WTC11 (cell line): ENCODE data around the gene ADGRB2. TPM values are rescaled to one million over a fixed set of nuclear protein-coding genes. Genes with fewer than 3 reads are reported as not detected.
A peak's percentile ranks its signal among the peaks of the same experiment; 100 is the strongest.

Source experiments
- ATAC-seq: fragments of 200-7000 bp; cut with Tn5 transposase; 2 replicates; pipeline ENCODE4 v1.10.0; 2021; ENCODE audit warnings: mild to moderate bottlenecking, moderate library complexity
- CTCF ChIA-PET: fragments of 300-600 bp; sonication (Branson Sonifier 250); formaldehyde crosslinking; loops from one replicate; lab custom pipeline; 2021; ENCODE audit warnings: antibody characterized with exemption; lab: Charles Lee
- POLR2A ChIA-PET: fragments of 350-600 bp; sonication (Branson Sonifier 250); formaldehyde crosslinking; loops from one replicate; lab custom pipeline; 2021; ENCODE audit warnings: antibody characterized with exemption; lab: Charles Lee
- DNase-seq: peaks from one replicate; pipeline ENCODE4 v3.0.0; 2021; ENCODE audit warnings: low spot score
- H3K27ac Mint-ChIP-seq: 2 replicates; pipeline ENCODE4 v1.8.0; 2021; ENCODE audit warnings: mixed read lengths
- H3K27me3 Mint-ChIP-seq: 2 replicates; pipeline ENCODE4 v1.8.0; 2021; ENCODE audit warnings: low read depth, mild to moderate bottlenecking, moderate library complexity, mixed read lengths
- H3K36me3 Mint-ChIP-seq: 2 replicates; pipeline ENCODE4 v1.8.0; 2021; ENCODE audit warnings: mixed read lengths
- H3K4me1 Mint-ChIP-seq: 2 replicates; pipeline ENCODE4 v1.8.0; 2022; ENCODE audit warnings: mixed read lengths
- H3K4me3 Mint-ChIP-seq: 2 replicates; pipeline ENCODE4 v1.8.0; 2021; ENCODE audit warnings: mild to moderate bottlenecking, moderate library complexity, mixed read lengths
- H3K9me3 Mint-ChIP-seq: 2 replicates; pipeline ENCODE4 v1.8.0; 2021; ENCODE audit warnings: mixed read lengths
- AR ChIP-seq: fragments of 250-450 bp; sonication (Bioruptor Pico); IDR thresholded peaks from 2 replicates; pipeline ENCODE4 v1.9.0; 2021; ENCODE audit warnings: mild to moderate bottlenecking
- ATF3 ChIP-seq: sonication (generic); formaldehyde crosslinking; conservative IDR thresholded peaks from 2 replicates; pipeline ENCODE4 v1.8.1; 2022; ENCODE audit warnings: mild to moderate bottlenecking, missing genetic modification reagents
- CBFB ChIP-seq: sonication (generic); formaldehyde crosslinking; IDR thresholded peaks from 2 replicates; pipeline ENCODE4 v1.8.1; 2022; ENCODE audit warnings: mild to moderate bottlenecking, low read depth, missing genetic modification reagents
- CREB1 ChIP-seq: sonication (generic); formaldehyde crosslinking; IDR thresholded peaks from 2 replicates; pipeline ENCODE4 v1.8.0; 2023; ENCODE audit warnings: mild to moderate bottlenecking, missing genetic modification reagents
- ERG ChIP-seq: fragments of 250-450 bp; sonication (Bioruptor Pico); IDR thresholded peaks from 2 replicates; pipeline ENCODE4 v1.8.0; 2021; ENCODE audit warnings: mild to moderate bottlenecking
- FOXJ3 ChIP-seq: sonication (generic); formaldehyde crosslinking; IDR thresholded peaks from 2 replicates; pipeline ENCODE4 v1.9.0; 2021; ENCODE audit warnings: missing genetic modification reagents, mild to moderate bottlenecking, borderline replicate concordance
- FOXP4 ChIP-seq: sonication (generic); formaldehyde crosslinking; IDR thresholded peaks from 2 replicates; pipeline ENCODE4 v1.8.0; 2022; ENCODE audit warnings: mild to moderate bottlenecking, missing genetic modification reagents
- HMGA2 ChIP-seq: fragments of 250-450 bp; sonication (Bioruptor Pico); IDR thresholded peaks from 2 replicates; pipeline ENCODE4 v1.4.0; 2021; ENCODE audit warnings: mild to moderate bottlenecking, moderate library complexity
- HMGXB4 ChIP-seq: sonication (generic); formaldehyde crosslinking; IDR thresholded peaks from 2 replicates; pipeline ENCODE4 v1.8.1; 2023; ENCODE audit warnings: mild to moderate bottlenecking, moderate library complexity, missing genetic modification reagents
- NFATC4 ChIP-seq: fragments of 250-450 bp; sonication (Bioruptor Pico); IDR thresholded peaks from 2 replicates; pipeline ENCODE4 v1.9.0; 2021; ENCODE audit warnings: mild to moderate bottlenecking
- RORB ChIP-seq: fragments of 250-450 bp; sonication (Bioruptor Pico); IDR thresholded peaks from 2 replicates; pipeline ENCODE4 v1.9.0; 2021; ENCODE audit warnings: mild to moderate bottlenecking
- TEAD1 ChIP-seq: sonication (generic); formaldehyde crosslinking; IDR thresholded peaks from 2 replicates; pipeline ENCODE4 v1.8.0; 2022; ENCODE audit warnings: mild to moderate bottlenecking, missing genetic modification reagents
- ZBTB43 ChIP-seq: sonication (generic); formaldehyde crosslinking; IDR thresholded peaks from 2 replicates; pipeline ENCODE4 v1.8.1; 2023; ENCODE audit warnings: mild to moderate bottlenecking, missing genetic modification reagents
- ZNF121 ChIP-seq: sonication (generic); formaldehyde crosslinking; IDR thresholded peaks from 2 replicates; pipeline ENCODE4 v1.8.0; 2023; ENCODE audit warnings: missing genetic modification reagents
- ZNF138 ChIP-seq: sonication (generic); formaldehyde crosslinking; conservative IDR thresholded peaks from 2 replicates; pipeline ENCODE4 v1.8.1; 2022; ENCODE audit warnings: mild to moderate bottlenecking, moderate library complexity, missing genetic modification reagents
- ZNF281 ChIP-seq: sonication (generic); formaldehyde crosslinking; IDR thresholded peaks from 2 replicates; pipeline ENCODE4 v1.8.0; 2023; ENCODE audit warnings: mild to moderate bottlenecking, missing genetic modification reagents
- ZNF317 ChIP-seq: sonication (generic); formaldehyde crosslinking; IDR thresholded peaks from 2 replicates; pipeline ENCODE4 v1.8.1; 2023; ENCODE audit warnings: low read depth, mild to moderate bottlenecking, moderate library complexity, missing genetic modification reagents, borderline replicate concordance
- ZNF396 ChIP-seq: fragments of 250-450 bp; sonication (Bioruptor Pico); IDR thresholded peaks from 2 replicates; pipeline ENCODE4 v1.8.0; 2021; ENCODE audit warnings: mild to moderate bottlenecking, moderate library complexity, borderline replicate concordance
- ZNF416 ChIP-seq: fragments of 250-450 bp; sonication (Bioruptor Pico); IDR thresholded peaks from 2 replicates; pipeline ENCODE4 v1.9.0; 2021; ENCODE audit warnings: mild to moderate bottlenecking, inconsistent platforms
- total RNA-seq: library from RNA; stranded (reverse); gene quantifications from 3 replicates; pipeline ENCODE4 v1.2.3, GENCODE V29; 2021

ADGRB2 gene
- total RNA-seq, 1 experiment from 2014 or later: 39.3 TPM

- DNase-seq: no peak
- no peaks in the 10 kb centered on the region for H3K36me3 Mint-ChIP-seq
- H3K27me3 Mint-ChIP-seq: peaks cover 7% of the 10 kb centered on the region; the same call in 1 of the 2 replicates
- no peak overlapping the region for H3K27ac Mint-ChIP-seq
- no peaks in the 10 kb centered on the region for H3K9me3 Mint-ChIP-seq
- H3K4me3 Mint-ChIP-seq: no peak overlapping the region
- no peak for ATAC-seq
- CTCF ChIA-PET: interaction anchor here (1.1 to 2.2 kb wide), 4 partner anchors 19 to 180 kb away, joined by 3 to 6 read pairs (median 4); no protein-coding TSS in a partner anchor
- POLR2A ChIA-PET: no interaction called here
- peaks cover 41% of the 10 kb centered on the region for H3K4me1 Mint-ChIP-seq
- no peak for TF ChIP-seq RORB (CRISPR knock-in tag)
- no peak for TF ChIP-seq HMGA2 (CRISPR knock-in tag)
- TF ChIP-seq FOXP4 (CRISPR knock-in tag): no peak
- TF ChIP-seq FOXJ3 (CRISPR knock-in tag): no peak
- TF ChIP-seq ATF3 (CRISPR knock-in tag): no peak
- TF ChIP-seq ZNF317: no peak
- no peak for TF ChIP-seq ZBTB43 (CRISPR knock-in tag)
- TF ChIP-seq NFATC4 (CRISPR knock-in tag): no peak
Measured at GRCh38 chr1:31783846-31784245, 19.7 kb upstream of the ADGRB2 start.

GRCh38 chr1:31782421-31783410 lies 18.6 kb upstream of the ADGRB2 start:
- peak overlapping the region; percentile 78 for H3K27ac Mint-ChIP-seq
- DNase-seq: no peak
- H3K4me1 Mint-ChIP-seq: peaks cover 37% of the 10 kb centered on the region
- peak; percentile 59 for ATAC-seq
- TF ChIP-seq CBFB: no peak
- no peak for TF ChIP-seq ZNF317
- TF ChIP-seq ERG: no peak
- no peak for TF ChIP-seq AR (CRISPR knock-in tag)
- TF ChIP-seq HMGXB4 (CRISPR knock-in tag): no peak
- no peak for TF ChIP-seq ZNF281 (CRISPR knock-in tag)
- no peak for TF ChIP-seq TEAD1 (CRISPR knock-in tag)
- TF ChIP-seq ZNF416 (CRISPR knock-in tag): no peak
- no peak for TF ChIP-seq CREB1
- TF ChIP-seq ZNF138 (CRISPR knock-in tag): no peak
- no peak for TF ChIP-seq ZNF121 (CRISPR knock-in tag)
- TF ChIP-seq ZNF396 (CRISPR knock-in tag): no peak
- no peaks in the 10 kb centered on the region for H3K36me3 Mint-ChIP-seq
- POLR2A ChIA-PET: no interaction called here
- H3K4me3 Mint-ChIP-seq: no peak overlapping the region
- H3K27me3 Mint-ChIP-seq: peaks cover 7% of the 10 kb centered on the region; the same call in 1 of the 2 replicates
- CTCF ChIA-PET: interaction anchor here (0.7 to 2.2 kb wide), 7 partner anchors 20 to 181 kb away, joined by 3 to 6 read pairs (median 5); no protein-coding TSS in a partner anchor
- H3K9me3 Mint-ChIP-seq: no peaks in the 10 kb centered on the region
